Left lung (tissue), 10 donors: ENCODE data around the gene MRPL32. TPM values are rescaled to one million over a fixed set of nuclear protein-coding genes. Genes with fewer than 3 reads are reported as not detected.

Source experiments
- ATAC-seq: fragments of 200-7000 bp; cut with Tn5 transposase; one replicate; pipeline ENCODE4 v1.9.1; 2020; ENCODE audit warnings: moderate library complexity
- DNase-seq, 4 donors: peaks; one replicate each; pipeline ENCODE4 v3.0.0-alpha.2; 2013 to 2020
- H3K27ac ChIP-seq, 2 donors: fragments of 200-600 bp; sonication (generic) in 1 of 2; one replicate each; pipeline versions ENCODE4 v1.5.0 to v1.8.0; 2020 to 2021
- H3K27me3 ChIP-seq, 2 donors: fragments of 200-600 bp; sonication (generic) in 1 of 2; one replicate each; pipeline versions ENCODE4 v1.5.0 to v1.8.0; 2020 to 2021
- H3K36me3 ChIP-seq, 2 donors: fragments of 200-600 bp; sonication (generic) in 1 of 2; one replicate each; pipeline versions ENCODE4 v1.5.0 to v1.8.0; 2020 to 2021
- H3K4me1 ChIP-seq, 2 donors: fragments of 200-600 bp; one replicate each; pipeline ENCODE4 v1.8.0; 2021
- H3K4me3 ChIP-seq, 2 donors: fragments of 200-600 bp; sonication (generic) in 1 of 2; one replicate each; pipeline versions ENCODE4 v1.5.0 to v1.8.0; 2020 to 2021; ENCODE audit warnings: mild to moderate bottlenecking in 1 of 2
- H3K9me3 ChIP-seq, 2 donors: fragments of 200-600 bp; sonication (generic) in 1 of 2; one replicate each; pipeline versions ENCODE4 v1.5.0 to v1.8.0; 2020 to 2021
- intact Hi-C, 2 donors: fragments of 100-400 bp; cut with DNase I; formaldehyde crosslinking; loops; one replicate each; pipeline versions ENCODE4 v1.11.2 to v1.14.2; 2022
- polyA plus RNA-seq, 6 donors: library from polyadenylated mRNA; unstranded; fragments of 120-200 nt; gene quantifications; one replicate each; pipeline ENCODE4 v1.2.1, GENCODE V29; 2013; ENCODE audit not compliant: insufficient read length in 6 of 6
- total RNA-seq, 2 donors: library from RNA; stranded (reverse); fragmentation: NEBNext Ultra II Directional; extraction: Animal tissue kit (Norgen Biotek cat#: 25700); gene quantifications; one replicate each; pipeline ENCODE4 v1.2.1, GENCODE V29; 2021
- TF ChIP-seq, protein P1 (sequence below), 2 donors: fragments of 200-600 bp; sonication (generic) in 1 of 2; IDR thresholded peaks; one replicate each; pipeline versions ENCODE4 v1.5.0 to v1.8.0; 2021; ENCODE audit warnings: antibody characterized with exemption in 2 of 2
- donor health status: DM: no; HTN: yes; CAD: no.
- donor health status: DM: no; HTN: no; CAD: no.

Gene MRPL32
- total and polyA plus RNA-seq, 8 donors: 38.5 to 55.4 (median 53.8) TPM

DNA sequence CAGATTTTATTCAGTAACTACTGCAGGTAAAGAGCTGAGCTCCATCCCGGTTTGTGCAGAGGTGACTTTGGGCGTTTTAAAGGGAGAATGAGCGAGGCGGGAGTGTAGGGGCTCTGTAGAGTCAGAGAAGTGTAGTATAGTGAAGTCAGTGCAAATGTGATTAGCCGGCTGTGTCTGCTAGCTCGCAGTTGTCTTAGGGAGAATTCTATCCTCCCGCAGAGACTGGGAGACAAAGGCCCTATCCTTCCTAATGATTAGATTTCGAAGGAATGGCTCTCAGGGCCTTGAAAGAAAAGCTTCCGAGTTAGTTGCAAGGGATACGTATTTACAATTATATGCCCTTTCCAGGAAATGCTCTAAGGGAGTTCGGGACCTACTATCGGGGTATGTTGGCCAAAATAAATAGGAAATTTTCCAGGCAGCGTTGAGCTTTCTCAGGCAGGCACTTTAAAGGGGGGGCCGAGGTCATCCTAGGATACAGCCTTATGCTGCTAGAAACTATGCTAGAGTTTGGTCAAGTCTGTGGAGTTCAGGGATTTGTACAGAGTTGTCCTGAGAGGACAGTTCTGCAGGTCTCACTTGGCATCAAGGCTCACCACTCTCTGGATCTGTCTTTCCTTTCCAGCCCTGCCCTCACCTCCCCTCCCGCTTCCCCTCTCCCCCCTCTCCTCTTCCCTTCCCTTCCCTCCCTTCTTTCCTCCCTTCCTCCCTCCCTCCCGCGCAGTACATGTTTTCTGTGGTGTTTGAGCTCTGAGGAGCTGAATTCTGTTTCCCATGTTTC is 825 bp downstream of the MRPL32 start:
- Histone ChIP-seq H3K9me3 (no peaks in the 10 kb centered on the region), H3K27me3 (no peaks in the 10 kb centered on the region), H3K4me1 (peaks cover 11 to 45% of the 10 kb centered on the region in 2 donors), H3K4me3 (peak overlapping the region; percentile 82 to 90), H3K36me3 (peaks cover 0 to 26% of the 10 kb centered on the region in 2 donors), H3K27ac (peak overlapping the region; percentile 40 to 79)
- DNase-seq (peak in 2 of 4 donors; percentile 38 to 41), ATAC-seq (peak; percentile 52)
- TF ChIP-seq, protein P1, sequence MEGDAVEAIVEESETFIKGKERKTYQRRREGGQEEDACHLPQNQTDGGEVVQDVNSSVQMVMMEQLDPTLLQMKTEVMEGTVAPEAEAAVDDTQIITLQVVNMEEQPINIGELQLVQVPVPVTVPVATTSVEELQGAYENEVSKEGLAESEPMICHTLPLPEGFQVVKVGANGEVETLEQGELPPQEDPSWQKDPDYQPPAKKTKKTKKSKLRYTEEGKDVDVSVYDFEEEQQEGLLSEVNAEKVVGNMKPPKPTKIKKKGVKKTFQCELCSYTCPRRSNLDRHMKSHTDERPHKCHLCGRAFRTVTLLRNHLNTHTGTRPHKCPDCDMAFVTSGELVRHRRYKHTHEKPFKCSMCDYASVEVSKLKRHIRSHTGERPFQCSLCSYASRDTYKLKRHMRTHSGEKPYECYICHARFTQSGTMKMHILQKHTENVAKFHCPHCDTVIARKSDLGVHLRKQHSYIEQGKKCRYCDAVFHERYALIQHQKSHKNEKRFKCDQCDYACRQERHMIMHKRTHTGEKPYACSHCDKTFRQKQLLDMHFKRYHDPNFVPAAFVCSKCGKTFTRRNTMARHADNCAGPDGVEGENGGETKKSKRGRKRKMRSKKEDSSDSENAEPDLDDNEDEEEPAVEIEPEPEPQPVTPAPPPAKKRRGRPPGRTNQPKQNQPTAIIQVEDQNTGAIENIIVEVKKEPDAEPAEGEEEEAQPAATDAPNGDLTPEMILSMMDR (IDR thresholded peaks at IDR 0.05): no peak
- intact Hi-C loops: no loop called here

DNA sequence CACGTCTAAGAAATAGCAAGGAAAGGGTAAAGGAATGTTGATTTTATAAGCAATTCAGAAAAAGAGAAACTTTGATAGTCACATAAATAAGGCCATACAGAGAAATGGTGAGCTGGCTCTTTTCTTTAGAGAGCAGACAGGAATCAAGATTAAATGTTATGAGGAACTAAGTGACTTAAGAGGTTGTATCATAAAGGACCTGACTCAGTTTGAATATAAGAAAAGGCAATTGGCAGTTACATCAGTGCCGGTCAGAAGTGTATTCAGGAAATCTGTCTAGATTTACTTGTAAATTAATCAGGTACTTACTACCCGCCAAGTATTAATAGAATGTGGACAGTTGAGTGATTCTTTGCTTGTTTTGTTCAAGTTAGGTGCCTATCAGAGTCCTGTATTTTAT is 2.1 kb downstream of the MRPL32 start:
- Histone ChIP-seq H3K27ac (no peak overlapping the region), H3K27me3 (no peaks in the 10 kb centered on the region), H3K4me3 (no peak overlapping the region), H3K9me3 (no peaks in the 10 kb centered on the region), H3K36me3 (peaks cover 0 to 39% of the 10 kb centered on the region in 2 donors), H3K4me1 (peaks cover 11 to 35% of the 10 kb centered on the region in 2 donors)
- ATAC-seq (no peak), DNase-seq (no peak)
- intact Hi-C loops: no loop called here
- TF ChIP-seq, protein P1 (IDR thresholded peaks at IDR 0.05): no peak

DNA sequence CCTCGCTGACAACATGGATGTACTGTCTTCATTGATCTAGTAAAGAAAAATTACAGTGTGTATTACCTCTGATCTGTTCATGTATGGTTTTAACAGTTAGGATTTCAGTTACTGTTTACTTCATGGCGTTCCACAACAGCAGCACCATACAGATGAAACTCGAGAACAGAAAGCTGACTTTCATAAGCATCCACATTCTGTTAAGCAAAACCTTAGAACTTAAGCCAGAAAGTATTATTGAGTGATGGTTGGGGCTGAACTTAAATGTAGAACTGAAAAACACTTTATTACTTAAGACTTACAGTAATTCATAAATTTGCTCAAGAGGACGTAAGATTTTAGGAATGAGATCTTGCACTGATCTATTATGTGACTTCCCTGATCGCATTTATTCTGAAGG is 3.7 kb downstream of the MRPL32 start:
- H3K9me3 ChIP-seq: no peaks in the 10 kb centered on the region
- H3K36me3 ChIP-seq: peaks cover 0 to 51% of the 10 kb centered on the region in 2 donors
- TF ChIP-seq, protein P1 (IDR thresholded peaks at IDR 0.05): no peak
- peaks cover 3 to 19% of the 10 kb centered on the region in 2 donors for H3K4me1 ChIP-seq
- H3K4me3 ChIP-seq: no peak overlapping the region
- no peak for DNase-seq
- H3K27ac ChIP-seq: no peak overlapping the region
- intact Hi-C loops: no loop called here
- no peak for ATAC-seq
- H3K27me3 ChIP-seq: no peaks in the 10 kb centered on the region

DNA sequence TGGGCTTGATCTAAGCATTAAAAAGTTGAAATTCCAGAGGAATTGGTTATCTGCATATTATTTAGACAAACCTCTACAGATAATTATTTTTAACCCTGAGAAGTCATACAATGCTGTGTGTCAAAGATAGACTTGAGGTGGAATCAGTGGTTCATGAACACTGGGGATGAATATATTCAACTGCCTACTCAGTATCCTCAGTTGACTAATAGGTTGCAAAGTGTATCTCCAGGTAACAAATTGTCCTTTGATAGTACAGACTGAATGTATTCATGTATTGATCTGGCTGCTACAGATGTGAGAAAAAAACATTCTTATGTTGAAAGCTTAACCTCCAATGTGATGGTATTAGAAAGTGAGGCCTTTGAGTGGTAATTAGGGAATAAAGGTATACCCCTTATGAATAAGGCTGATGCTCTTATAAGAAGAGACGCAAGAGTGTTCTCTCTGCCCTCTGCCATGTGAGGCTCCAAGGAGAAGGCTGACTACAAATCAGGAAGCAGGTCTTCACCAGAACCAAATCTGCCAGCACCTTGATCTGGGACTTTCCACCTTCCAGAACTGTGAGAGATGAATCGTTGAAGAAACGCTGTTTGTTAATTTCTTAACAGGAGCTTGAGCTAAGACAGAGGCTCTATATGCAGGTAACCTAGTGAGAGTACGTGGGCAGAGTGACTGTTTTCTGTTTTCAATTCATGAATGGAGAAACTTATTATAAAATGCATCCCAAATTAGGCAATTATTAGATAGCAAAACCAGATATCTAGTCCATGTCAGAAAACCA is 7.5 kb downstream of the MRPL32 start:
- peaks cover 0 to 51% of the 10 kb centered on the region in 2 donors for H3K36me3 ChIP-seq
- no peak for ATAC-seq
- intact Hi-C loops: no loop called here

More for the DNA sequence above, 7.5 kb downstream of the MRPL32 start:
- no peak overlapping the region for H3K4me3 ChIP-seq
- no peaks in the 10 kb centered on the region for H3K27me3 ChIP-seq
- H3K27ac ChIP-seq: no peak overlapping the region
- H3K9me3 ChIP-seq: no peaks in the 10 kb centered on the region
- H3K4me1 ChIP-seq: peaks cover 0 to 3% of the 10 kb centered on the region in 2 donors
- no peak for DNase-seq
- TF ChIP-seq, protein P1 (IDR thresholded peaks at IDR 0.05): no peak
